GM18507 (cell line): ENCODE measurements around the gene GAL3ST3.
"Not testable (repeated sequence)": the region's sequence is repeated elsewhere in the genome, so short reads cannot be mapped to it uniquely, and the experiment has no call there.

Experiments used
- DNase-seq: peaks from one replicate; pipeline ENCODE4 v3.0.0; 2011; ENCODE audit warnings: low read depth; ENCODE audit not compliant: insufficient read length; ENCODE audit errors: extremely low spot score
- FAIRE-seq: peaks from 2 replicates; lab custom pipeline; 2011; peaks lifted over from hg19 to GRCh38; lab: Jason Lieb, UNC

GAL3ST3 gene, protein sequence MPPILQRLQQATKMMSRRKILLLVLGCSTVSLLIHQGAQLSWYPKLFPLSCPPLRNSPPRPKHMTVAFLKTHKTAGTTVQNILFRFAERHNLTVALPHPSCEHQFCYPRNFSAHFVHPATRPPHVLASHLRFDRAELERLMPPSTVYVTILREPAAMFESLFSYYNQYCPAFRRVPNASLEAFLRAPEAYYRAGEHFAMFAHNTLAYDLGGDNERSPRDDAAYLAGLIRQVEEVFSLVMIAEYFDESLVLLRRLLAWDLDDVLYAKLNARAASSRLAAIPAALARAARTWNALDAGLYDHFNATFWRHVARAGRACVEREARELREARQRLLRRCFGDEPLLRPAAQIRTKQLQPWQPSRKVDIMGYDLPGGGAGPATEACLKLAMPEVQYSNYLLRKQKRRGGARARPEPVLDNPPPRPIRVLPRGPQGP

GRCh38 chr11:66048547-66049323 lies at the start of gene GAL3ST3:
GAL3ST3 (minus strand) TSS chr11:66049161; CDS start chr11:66045415, 3,746 bp downstream.
- DNase-seq: no peak
- no peak for FAIRE-seq

GRCh38 chr11:66092125-66092524 lies 43.2 kb upstream of the GAL3ST3 start:
- not testable (repeated sequence) for FAIRE-seq, DNase-seq

- FAIRE-seq: no peak
- DNase-seq: no peak
Observed at GRCh38 chr11:66090288-66090687, 41.3 kb upstream of the GAL3ST3 start.

DNA sequence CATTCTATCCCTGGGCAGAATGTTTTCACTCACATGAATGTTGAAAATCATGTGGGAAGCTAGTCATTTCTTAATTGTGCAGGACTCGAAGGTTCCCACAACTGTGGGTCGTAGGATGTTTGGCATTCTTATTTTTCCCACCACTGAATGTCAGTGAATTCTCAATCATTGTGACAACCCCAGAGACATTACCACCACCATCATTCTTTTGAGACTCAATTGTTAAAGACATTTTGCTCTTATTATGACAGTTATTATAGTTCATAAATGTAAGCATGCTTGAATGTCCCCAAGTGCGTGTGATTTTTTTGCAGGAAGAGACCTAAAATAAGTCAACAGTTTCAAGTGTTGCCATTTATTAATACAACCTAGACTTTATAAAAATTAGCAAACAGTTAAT lies 40.1 kb upstream of the GAL3ST3 start:
- FAIRE-seq (no peak), DNase-seq (no peak)

DNA sequence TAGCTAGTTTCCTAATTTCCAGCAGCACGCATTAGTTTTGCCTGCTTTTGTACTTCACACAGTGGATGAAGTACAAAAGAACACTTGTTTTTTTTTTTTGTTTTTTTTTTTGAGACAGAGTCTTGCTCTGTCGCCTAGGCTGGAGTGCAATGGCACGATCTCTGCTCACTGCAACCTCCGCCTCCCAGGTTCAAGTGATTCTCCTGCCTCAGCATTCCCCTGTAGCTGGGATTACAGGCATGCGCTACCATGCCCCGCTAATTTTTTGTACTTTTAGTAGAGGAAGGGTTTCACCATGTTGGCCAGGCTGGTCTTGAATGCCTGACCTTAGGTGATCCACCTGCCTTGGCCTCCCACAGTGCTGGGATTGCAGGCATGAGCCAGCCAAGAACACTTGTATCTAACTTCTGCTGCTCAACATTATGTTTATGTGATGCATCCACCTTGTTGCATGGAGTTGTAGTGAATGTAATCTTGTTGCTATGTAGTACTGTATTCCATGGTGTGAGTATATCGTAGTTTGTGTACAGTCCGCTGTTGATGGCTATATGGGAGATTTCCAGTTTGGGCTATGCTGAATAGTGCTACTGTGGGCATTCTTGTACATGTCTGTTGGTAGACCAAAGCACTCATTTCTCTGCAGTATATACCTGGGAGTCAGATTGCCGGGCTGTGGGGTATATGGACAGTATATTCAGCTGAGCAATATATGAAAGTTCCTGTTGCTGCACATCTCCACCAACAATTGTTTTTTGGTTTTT lies 38.4 kb upstream of the GAL3ST3 start:
- no peak for FAIRE-seq
- no peak for DNase-seq

DNA sequence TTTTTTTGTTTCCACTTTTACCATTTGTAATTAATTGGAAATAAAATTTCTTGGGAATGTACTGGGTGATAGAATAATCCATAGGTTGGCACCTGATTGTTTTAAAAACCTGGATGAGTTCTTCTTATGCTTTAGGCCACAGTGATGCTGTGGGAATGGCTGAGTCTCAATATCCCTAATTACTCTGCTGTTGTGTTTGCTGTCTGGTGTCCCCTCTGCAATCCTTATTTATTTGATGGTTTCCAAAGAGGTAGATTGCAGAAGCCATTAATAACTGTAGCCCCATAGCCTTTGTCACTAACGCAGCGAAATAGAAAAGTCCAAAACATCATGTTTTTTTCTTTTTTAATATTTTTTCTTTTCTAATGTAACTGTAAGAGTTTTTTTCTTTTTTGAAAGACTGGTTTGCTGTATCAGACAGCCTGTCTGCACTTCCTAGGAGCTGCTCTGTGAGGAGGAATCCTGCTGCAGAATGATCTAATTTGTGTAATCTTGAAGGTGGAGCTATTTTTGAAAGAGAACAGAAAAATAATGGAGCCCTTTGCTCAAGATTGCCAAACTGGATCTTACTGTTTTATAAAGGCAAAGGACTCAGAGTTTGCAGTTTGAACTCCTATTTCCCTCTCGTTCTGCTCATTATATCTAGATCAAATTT lies 36.0 kb upstream of the GAL3ST3 start:
- FAIRE-seq (no peak), DNase-seq (no peak)

DNA sequence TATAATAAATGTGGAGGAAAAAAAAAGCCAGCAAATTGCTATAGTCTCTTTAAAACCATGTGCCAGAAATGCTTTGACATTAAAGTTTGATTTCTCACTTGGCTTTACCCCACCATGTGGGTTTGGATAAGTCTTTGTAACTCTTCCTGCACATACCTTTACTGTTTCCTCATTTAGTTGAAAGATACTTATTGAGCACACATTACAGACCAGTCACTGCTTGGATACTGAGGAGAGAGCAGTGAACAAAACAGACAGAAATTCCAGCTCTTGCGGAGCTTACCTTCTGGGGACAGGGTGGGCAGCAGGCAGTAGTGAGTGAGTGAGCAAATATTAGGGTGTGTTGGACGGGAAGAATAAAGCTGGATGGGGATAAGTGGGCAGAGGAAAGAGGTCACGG lies 34.8 kb upstream of the GAL3ST3 start:
- FAIRE-seq (no peak), DNase-seq (no peak)

DNA sequence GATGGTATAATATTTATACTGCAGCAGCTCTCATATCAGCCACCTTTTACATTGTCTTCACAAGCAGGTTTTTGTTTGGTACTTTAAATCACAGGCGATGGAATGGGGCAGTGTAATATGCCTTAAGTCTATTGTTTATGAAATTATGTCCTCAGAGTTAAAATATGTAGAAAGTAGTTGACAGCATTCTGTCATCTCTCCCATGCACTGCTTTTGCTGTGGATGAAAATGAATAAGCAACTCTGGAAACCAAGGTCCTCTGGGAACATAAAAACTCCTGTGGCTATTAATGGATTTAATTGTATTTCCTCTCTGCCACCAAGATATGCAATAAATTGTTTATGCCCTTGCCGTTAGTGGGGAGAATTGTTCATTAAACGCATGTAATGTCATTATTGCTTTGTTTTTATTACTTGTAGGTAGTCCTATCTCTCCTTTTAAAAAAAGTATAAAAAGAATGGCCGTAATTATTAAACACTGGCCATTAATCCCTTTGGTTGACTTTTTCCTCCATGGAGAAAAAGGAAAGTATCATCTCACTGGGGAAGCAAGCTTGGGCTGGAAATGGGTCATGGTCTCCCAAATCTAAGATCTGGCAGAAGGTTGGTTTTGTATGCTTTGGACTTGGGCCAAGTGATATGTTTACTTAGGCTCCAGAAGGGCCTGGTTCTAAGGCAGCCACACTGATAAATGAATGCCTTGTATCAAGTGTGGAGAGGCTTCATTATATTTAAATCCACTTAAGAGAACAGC lies 34.2 kb upstream of the GAL3ST3 start:
- DNase-seq (no peak), FAIRE-seq (no peak)

- DNase-seq (no peak), FAIRE-seq (peak; percentile 81)
Observed at GRCh38 chr11:66081505-66081904, 32.5 kb upstream of the GAL3ST3 start.

DNA sequence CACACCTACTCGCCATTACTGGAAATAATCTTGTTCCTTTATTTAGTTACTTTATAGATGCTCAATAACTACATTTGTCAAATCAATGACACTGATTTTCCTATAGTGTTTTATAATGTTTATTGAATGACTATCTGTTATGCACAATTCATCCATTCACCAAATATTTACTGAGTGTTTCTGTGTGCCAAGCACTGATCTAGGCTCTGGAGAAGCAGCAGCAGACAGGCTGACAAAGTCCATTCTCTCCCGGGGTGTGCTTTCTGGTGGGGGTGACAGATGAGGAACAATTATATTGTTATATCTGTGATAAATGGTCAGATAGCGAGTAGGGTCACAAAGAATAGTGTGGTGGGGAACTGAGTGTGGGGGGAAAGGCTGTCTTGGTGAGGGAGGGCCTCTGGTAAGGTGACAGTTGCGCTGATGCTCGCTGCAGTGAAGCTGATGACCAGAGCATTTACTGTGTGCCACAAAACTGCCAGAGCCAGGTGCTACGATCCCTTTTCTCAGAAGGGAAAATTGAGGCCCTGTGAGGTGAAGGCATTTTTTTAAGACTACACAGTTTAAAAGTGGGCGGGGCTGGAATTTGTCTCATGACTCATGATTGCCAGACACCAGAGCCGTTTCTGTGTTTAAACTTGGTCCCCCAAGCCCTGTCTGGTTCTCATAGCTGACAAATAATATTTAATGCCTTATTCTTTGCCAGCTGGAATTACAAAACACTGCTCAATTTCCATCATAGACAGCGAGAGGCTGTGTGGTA lies 31.3 kb upstream of the GAL3ST3 start:
- FAIRE-seq: no peak
- DNase-seq: no peak

DNA sequence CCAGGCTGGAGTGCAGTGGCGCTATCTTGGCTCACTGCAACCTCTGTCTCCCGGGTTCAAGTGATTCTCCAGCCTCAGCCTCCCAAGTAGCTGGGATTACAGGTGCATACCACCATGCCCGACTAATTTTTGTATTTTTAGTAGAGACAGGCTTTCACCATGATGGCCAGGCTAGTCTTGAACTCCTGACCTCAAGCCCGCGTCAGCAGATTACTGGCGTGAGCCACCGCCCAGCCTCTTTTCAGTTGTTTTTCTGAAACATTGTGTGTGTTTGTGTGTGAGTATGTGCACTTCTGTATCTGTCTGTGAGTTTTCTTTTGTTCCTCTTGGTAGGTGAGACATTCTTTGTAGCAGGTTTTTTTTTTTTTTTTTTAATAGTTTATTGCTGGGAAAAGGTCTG lies 30.0 kb upstream of the GAL3ST3 start:
- FAIRE-seq, DNase-seq: not testable (repeated sequence)

- FAIRE-seq (no peak), DNase-seq (no peak)
Observed at GRCh38 chr11:66077927-66078326, 29.0 kb upstream of the GAL3ST3 start.

- FAIRE-seq: no peak
- no peak for DNase-seq
Observed at GRCh38 chr11:66076561-66076960, 27.6 kb upstream of the GAL3ST3 start.

DNA sequence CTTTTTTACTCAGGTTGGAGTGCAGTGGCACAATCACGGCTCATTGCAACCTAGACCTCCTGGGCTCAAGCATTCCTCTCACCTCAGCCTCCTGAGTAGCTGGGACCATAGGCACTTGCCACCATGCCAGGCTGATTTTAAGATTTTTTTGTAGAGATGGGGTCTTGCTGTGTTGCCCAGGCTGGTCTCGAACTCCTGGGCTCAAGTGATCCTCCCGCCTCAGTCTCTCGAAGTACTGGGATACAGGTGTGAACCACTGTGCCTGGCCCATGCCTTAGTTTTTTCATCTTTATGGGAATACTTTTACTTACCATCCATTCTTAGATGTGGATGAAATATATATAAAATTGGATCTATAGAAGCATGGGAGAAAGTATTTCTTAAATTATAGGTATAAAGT lies 26.3 kb upstream of the GAL3ST3 start:
- FAIRE-seq (no peak), DNase-seq (no peak)

- FAIRE-seq (no peak), DNase-seq (no peak)
Observed at GRCh38 chr11:66073669-66074068, 24.7 kb upstream of the GAL3ST3 start.

- no peak for DNase-seq
- FAIRE-seq: no peak
Observed at GRCh38 chr11:66072518-66072917, 23.6 kb upstream of the GAL3ST3 start.

- FAIRE-seq (no peak), DNase-seq (no peak)
Observed at GRCh38 chr11:66072081-66072480, 23.1 kb upstream of the GAL3ST3 start.

DNA sequence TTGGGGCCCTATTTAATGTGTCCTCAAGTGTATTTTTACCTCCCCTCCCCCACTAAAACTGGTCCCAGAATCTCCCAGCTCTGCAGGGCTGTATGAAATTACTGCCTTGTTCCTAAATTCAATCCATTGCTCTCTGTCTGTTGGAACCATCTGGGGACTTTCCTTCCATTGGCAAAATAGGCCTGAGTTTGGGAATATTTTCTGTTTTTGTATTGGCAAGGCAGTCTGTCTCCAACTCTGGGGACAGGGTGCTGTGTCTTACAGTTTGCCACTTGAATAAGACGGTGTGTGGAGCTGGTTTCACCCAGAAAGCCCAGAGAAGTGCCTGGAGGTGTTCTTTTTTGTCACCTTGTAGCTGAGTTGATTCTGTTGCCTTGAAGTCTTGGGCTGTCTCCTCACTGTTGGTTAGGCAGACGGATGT lies 22.4 kb upstream of the GAL3ST3 start:
- FAIRE-seq (no peak), DNase-seq (no peak)
